Right renal pelvis (tissue), 4 donors: ENCODE data around the gene TBC1D5. TPM values are rescaled to one million over a fixed set of nuclear protein-coding genes. Genes with fewer than 3 reads are reported as not detected.
"Not testable (repeated sequence)": the region's sequence is repeated elsewhere in the genome, so short reads cannot be mapped to it uniquely, and the experiment has no call there.

ENCODE experiments used
- DNase-seq, 4 donors: peaks; one replicate each; pipeline ENCODE4 v3.0.0-alpha.2; 2013; ENCODE audit warnings: low read depth in 4 of 4, low spot score in 3 of 4, missing footprints in 1 of 4
- polyA plus RNA-seq, 4 donors: library from polyadenylated mRNA; unstranded; fragments of 120-200 nt; gene quantifications; one replicate each; pipeline ENCODE4 v1.2.1, GENCODE V29; 2013; ENCODE audit not compliant: insufficient read length in 4 of 4

The TBC1D5 gene
- polyA plus RNA-seq, 4 donors = 48.3 to 58.3 (median 55.9) TPM

DNA sequence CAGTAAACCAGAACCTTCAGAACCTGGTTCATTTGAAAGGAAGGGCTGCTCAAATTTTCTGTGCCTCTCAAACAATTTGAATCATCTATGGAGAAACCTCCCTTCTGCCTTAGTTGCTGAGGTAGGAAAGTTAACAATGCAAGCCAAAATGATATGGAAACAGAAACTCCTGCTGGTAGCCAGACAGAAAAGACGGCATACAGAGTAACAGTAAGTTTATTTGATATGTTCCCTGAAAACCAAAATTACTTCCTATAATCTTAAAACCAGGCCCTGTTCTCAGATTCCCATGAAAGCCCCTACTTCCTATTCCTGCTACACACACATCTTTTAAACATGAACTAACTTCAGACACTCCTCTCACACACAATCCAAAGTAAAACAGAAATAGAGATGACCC lies 86.2 kb downstream of the TBC1D5 start:
- DNase-seq = no peak

- no peak for DNase-seq
Measured at GRCh38 chr3:17655743-17656142, 86.7 kb downstream of the TBC1D5 start.

DNA sequence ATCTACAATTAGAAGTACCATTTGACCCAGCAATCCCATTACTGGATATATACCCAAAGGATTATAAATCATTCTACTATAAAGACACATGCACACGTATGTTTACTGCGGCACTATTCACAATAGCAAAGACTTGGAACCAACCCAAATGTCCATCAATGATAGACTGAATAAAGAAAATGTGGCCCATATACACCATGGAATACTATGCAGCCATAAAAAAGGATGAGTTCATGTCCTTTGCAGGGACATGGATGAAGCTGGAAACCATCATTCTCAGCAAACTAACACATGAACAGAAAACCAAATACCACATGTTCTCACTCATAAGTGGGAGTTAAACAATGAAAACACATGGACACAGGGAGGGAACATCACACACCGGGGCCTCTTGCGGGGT lies 92.7 kb downstream of the TBC1D5 start:
- not testable (repeated sequence) for DNase-seq

DNA sequence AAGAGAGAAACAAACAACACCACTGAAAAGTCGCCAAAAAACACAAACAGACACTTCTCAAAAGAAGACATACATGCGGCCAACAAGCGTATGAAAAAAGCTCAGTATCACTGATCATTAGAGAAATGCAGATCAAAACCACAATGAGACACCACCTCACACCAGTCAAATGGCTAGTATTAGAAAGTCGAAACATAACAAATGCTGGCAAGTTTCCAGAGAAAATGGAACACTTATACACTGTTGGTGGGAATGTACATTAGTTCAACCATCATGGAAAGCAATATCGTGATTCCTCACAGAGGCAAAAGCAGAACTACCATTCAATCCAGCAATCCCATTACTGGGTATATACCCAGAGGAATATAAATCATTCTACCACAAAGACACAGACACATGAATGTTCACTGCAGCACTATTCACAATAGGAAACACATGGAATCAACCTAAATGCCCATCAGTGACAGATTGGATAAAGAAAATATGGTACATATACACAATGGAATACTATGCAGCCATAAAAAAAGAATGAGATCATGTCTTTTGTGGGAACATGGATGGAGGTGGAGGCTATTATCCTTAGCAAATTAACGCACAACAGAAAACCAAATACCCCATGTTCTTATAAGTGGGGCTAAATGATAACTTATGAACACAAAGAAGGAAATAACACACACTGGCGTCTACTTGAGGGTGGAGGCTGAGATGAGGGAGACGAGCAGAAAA lies 93.6 kb downstream of the TBC1D5 start:
- not testable (repeated sequence) for DNase-seq

DNA sequence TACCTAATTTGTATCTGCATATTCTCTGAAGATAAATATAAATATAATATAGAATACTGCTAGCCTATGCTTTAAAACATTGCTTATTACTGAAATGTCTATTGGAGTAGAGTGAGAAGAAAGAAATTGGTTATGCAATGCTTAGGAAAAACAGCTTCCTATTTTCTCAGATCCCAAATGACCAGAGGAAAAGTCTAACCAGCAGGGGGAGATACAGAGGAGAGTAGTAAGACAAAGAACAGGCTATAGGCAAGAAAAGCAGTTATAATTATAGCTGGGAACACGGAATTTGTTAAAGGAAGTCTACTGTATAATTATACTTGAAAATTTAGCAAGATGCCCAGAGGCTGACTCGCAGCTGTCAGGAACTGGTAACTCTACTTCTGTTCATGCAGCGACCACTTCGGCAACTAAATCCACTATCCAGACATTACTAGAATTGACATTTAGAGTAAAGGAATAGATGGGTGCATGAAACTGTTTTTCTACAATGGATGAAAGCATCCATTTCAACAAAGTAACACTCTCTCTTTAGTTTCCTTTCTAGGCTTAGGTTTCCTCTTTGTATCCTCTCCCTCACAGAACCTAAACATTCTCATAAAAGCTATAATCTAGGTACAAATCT lies 97.2 kb downstream of the TBC1D5 start:
- peak; percentile 28 to 52 (median 42) for DNase-seq

- DNase-seq = no peak
Measured at GRCh38 chr3:17643691-17644090, 98.7 kb downstream of the TBC1D5 start.

GRCh38 chr3:17642474-17642873 lies 100.0 kb downstream of the TBC1D5 start:
- DNase-seq = no peak

DNA sequence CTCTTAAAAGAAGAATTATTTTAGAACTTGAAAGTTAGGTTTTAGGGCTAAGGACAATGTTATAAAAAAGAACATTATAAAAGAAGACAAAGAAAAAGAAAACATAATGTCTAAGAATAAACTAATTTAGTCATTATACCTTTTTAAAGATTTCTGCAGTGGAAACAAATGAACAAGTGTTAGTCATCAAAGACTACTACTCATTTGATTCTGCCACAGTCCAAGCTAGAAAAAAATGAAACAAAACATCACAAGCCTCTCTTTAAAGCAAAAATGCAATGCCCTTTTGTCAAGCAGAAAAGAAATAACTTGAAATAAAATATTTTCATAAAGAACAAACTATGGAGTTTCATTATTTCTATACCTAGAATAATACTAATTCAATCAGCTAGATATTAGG lies 102.0 kb downstream of the TBC1D5 start:
- no peak for DNase-seq

DNA sequence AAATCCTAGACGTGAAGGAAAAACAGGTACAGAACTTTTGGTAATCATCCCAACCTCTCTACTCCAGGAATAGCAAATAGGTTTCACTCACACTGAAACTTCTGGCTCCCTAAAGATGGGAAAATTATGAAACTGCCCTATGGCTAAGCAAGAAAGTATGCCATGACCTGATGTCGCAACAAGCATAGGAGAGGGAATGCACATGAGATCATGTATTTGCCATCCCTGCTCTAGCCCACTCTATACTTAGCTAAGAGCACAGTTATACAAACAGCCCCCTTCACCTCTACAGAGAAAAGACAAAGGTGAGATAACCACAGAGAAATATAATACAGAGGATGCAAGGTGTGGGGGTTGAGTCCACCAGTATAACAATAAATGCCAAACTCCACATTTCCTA lies 102.7 kb downstream of the TBC1D5 start:
- DNase-seq = no peak

DNA sequence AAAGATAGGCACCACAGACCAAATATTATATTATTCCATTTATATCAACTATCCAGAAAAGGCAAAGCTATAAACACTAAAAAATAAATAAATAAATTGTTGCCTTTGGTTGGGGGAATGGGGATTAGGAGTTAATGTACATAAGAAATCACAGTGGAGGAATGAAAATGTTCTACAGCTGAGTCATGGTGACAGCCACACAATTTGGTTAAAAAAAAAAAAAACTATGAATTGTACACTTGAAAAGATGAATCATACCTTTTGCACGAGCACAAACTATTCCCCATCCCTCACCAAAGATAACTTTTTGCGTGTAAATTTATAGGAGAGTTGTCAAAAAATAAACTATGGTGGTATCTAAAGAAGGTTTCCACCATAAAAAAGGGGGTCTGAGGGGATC lies 103.2 kb downstream of the TBC1D5 start:
- no peak for DNase-seq

DNA sequence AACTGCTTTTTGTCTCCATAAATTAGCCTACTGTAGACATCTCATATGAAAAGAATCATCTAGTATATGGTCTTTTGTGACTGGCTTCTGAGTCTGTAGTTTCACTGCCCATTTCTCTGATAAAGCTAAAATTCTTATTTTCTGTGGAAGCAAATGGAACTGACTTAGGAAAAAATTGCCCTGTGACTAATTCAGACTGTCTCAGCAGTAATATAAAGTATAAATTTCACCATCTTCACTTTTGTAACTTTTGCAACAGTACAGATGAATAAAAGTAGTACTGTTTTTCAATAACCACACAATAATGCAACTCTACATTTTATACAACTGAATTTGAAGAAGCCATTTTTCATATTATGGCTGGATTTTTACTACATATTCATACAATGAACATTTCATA lies 104.1 kb downstream of the TBC1D5 start:
- no peak for DNase-seq

DNA sequence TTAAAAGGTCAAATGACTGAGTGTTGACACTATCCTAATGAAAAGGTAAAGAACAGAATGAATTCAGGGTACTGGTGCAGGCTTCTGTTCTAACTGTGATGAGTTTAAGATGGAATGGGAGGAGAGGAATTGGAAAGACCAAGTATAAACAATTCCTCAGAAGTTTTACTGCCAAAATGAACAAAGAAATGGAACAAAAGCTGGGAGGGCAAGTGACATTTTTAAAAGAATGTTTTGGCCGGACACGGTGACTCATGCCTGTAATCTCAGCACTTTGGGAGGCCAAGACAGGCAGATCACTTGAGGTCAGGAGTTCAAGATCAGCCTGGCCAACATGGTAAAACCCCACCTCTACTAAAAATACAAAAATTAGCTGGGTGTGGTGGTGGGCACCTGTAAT lies 106.8 kb downstream of the TBC1D5 start:
- DNase-seq = not testable (repeated sequence)

- DNase-seq = no peak
Measured at GRCh38 chr3:17634964-17635363, 107.5 kb downstream of the TBC1D5 start.

- DNase-seq = no peak
Measured at GRCh38 chr3:17634201-17634600, 108.2 kb downstream of the TBC1D5 start.

- no peak for DNase-seq
Measured at GRCh38 chr3:17632401-17633100, 109.9 kb downstream of the TBC1D5 start.

DNA sequence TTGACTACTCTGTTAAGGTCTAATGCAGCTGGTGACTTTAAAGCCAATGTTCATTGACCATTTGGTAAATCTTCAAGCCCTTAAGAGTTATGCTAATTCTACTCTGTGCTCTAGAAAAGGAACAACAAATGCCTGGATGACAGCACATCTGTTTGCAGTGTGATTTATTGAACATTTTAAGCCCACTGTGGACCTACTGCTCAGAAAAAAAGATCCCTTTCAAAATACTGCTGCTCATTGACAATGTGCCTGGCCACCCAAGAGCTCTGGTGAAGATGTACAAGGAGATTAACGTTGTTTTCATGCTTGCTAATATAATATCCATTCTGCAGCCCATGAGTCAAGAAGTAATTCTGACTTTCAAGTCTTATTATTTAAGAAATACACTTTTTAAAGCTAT lies 110.8 kb downstream of the TBC1D5 start:
- no peak for DNase-seq

DNA sequence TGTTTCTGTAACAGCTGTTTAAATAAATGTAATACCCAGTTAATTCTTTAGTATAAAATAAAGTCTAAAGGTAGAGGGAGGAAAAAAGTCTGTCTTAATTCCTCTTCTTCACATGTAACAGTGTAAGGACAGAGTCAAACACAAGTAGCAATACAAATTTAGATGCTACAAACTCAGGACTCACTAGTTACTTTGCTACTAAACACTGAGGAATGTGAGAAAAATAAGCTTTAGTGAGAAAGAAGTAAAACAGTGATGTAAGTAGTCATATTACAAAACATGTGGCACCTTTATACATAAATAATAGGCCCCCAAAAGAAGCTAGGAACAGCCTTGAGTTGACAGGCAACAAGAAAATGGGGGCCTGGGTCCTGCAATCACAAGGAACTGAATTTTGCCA lies 113.0 kb downstream of the TBC1D5 start:
- no peak for DNase-seq

- DNase-seq = no peak
Measured at GRCh38 chr3:17626395-17626794, 116.0 kb downstream of the TBC1D5 start.

- no peak for DNase-seq
Measured at GRCh38 chr3:17625133-17625532, 117.3 kb downstream of the TBC1D5 start.

GRCh38 chr3:17623464-17623863 lies 119.0 kb downstream of the TBC1D5 start:
- no peak for DNase-seq

GRCh38 chr3:17619968-17620367 lies 122.5 kb downstream of the TBC1D5 start:
- DNase-seq = no peak

DNA sequence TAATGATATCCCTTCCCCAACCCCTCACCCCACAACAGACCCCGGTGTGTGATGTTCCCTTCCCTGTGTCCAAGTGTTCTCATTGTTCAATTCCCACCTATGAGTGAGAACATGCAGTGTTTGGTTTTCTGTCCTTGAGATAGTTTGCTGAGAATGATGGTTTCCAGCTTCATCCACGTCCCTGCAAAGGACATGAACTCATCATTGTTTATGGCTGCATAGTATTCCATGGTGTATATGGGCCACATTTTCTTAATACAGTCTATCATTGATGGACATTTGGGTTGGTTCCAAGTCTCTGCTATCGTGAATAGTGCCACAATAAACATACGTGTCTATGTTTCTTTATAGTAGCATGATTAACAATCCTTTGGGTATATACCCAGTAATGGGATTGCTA lies 129.4 kb downstream of the TBC1D5 start:
- DNase-seq = not testable (repeated sequence)
